Ovary (tissue), 3 donors: ENCODE results near the gene SIRPA.

Source experiments
- POLR2A ChIP-seq: fragments of 450-650 bp; IDR thresholded peaks from one replicate; pipeline ENCODE4 v1.6.1; 2017; ENCODE audit warnings: antibody characterized with exemption, mild to moderate bottlenecking, moderate library complexity
- TF ChIP-seq, protein P1 (sequence below), 3 donors: fragments of 450-650 bp in 2 of 3; fragments of 200-600 bp in 1 of 3; IDR thresholded peaks; one replicate each; pipeline versions ENCODE4 v1.5.1 to v1.8.0; 2016 to 2022; ENCODE audit warnings: antibody characterized with exemption in 3 of 3, mild to moderate bottlenecking in 1 of 3
- donor health status: DM: no; HTN: no; CAD: no.

DNA sequence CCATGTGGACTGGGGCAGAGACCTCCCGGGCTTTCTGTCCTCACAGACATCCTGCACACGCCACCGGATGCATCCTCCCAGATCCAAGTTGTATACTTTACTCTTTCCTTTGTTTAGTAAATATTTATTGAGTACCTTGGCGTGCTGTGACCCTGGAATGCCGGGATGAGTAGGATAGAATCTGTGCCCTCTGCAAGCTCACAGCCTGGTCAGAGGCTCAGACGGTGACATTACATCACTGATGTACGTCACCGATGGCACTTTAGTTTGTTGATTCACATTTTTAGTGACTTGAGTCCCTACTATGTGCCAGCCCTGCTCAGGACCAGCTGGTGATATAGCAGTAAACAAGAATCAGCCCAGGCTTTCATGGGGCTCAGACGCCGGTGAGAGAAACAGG lies 32.9 kb downstream of the SIRPA start:
- TF ChIP-seq POLR2A, result no peak
- TF ChIP-seq, protein P1, sequence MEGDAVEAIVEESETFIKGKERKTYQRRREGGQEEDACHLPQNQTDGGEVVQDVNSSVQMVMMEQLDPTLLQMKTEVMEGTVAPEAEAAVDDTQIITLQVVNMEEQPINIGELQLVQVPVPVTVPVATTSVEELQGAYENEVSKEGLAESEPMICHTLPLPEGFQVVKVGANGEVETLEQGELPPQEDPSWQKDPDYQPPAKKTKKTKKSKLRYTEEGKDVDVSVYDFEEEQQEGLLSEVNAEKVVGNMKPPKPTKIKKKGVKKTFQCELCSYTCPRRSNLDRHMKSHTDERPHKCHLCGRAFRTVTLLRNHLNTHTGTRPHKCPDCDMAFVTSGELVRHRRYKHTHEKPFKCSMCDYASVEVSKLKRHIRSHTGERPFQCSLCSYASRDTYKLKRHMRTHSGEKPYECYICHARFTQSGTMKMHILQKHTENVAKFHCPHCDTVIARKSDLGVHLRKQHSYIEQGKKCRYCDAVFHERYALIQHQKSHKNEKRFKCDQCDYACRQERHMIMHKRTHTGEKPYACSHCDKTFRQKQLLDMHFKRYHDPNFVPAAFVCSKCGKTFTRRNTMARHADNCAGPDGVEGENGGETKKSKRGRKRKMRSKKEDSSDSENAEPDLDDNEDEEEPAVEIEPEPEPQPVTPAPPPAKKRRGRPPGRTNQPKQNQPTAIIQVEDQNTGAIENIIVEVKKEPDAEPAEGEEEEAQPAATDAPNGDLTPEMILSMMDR (IDR thresholded peaks at IDR 0.05), result no peak
